Brain microvascular endothelial cell (primary cell): Measurements from ENCODE around the gene PCTP.

Experiments
- DNase-seq: peaks from one replicate; pipeline ENCODE4 v3.0.0-alpha.2; 2020
- H3K27ac ChIP-seq: fragments of 250-450 bp; sonication (Bioruptor Pico); 2 replicates; pipeline ENCODE4 v1.5.1; 2020; ENCODE audit warnings: mild to moderate bottlenecking, moderate library complexity
- H3K27me3 ChIP-seq: fragments of 250-450 bp; sonication (Bioruptor Pico); replicated peaks from 2 replicates; pipeline ENCODE4 v1.5.1; 2020; ENCODE audit warnings: mild to moderate bottlenecking
- H3K36me3 ChIP-seq: fragments of 250-450 bp; sonication (Bioruptor Pico); replicated peaks from 2 replicates; pipeline ENCODE4 v1.5.1; 2020; ENCODE audit warnings: mild to moderate bottlenecking
- H3K4me3 ChIP-seq: 2 replicates; pipeline ENCODE4 v1.5.1; 2011; ENCODE audit warnings: low read depth, mild to moderate bottlenecking, control low read depth, low read length, moderate library complexity
- CTCF ChIP-seq: IDR thresholded peaks from 2 replicates; pipeline ENCODE4 v1.5.1; 2011; ENCODE audit warnings: low read depth, mild to moderate bottlenecking, moderate library complexity, low read length, control low read depth, inconsistent platforms; ENCODE audit errors: missing control alignments
- in situ Hi-C: cut with HindIII; loops from 2 replicates; pipeline ENCODE4 v1.10.0; 2017; ENCODE audit warnings: low sequenced_read_pairs, low pct_ligation_motif_present

Gene PCTP

GRCh38 chr17:55729484-55729883, 21.4 kb upstream of the PCTP start:
- Histone ChIP-seq H3K4me3 (no peak overlapping the region), H3K27me3 (no peaks in the 10 kb centered on the region), H3K36me3 (no peaks in the 10 kb centered on the region), H3K27ac (no peak overlapping the region)
- TF ChIP-seq CTCF: no peak
- in situ Hi-C loops: no loop called here
- no peak for DNase-seq

GRCh38 chr17:55730380-55730779, 20.5 kb upstream of the PCTP start:
- no peaks in the 10 kb centered on the region for H3K27me3 ChIP-seq
- in situ Hi-C loops: no loop called here
- H3K27ac ChIP-seq: no peak overlapping the region
- no peaks in the 10 kb centered on the region for H3K36me3 ChIP-seq
- no peak for TF ChIP-seq CTCF
- no peak overlapping the region for H3K4me3 ChIP-seq
- DNase-seq: no peak

- no peak for DNase-seq
- in situ Hi-C loops: no loop called here
- Histone ChIP-seq H3K4me3 (no peak overlapping the region), H3K27me3 (no peaks in the 10 kb centered on the region), H3K27ac (no peak overlapping the region), H3K36me3 (no peaks in the 10 kb centered on the region)
- TF ChIP-seq CTCF: no peak
These were observed 20.0 kb upstream of the PCTP start for GRCh38 chr17:55730808-55731207.

GRCh38 chr17:55731586-55732250, 19.1 kb upstream of the PCTP start:
- Histone ChIP-seq H3K4me3 (peak overlapping the region; percentile 1), H3K27ac (no peak overlapping the region), H3K36me3 (no peaks in the 10 kb centered on the region), H3K27me3 (no peaks in the 10 kb centered on the region)
- no peak for DNase-seq
- no peak for TF ChIP-seq CTCF
- in situ Hi-C loops: no loop called here

GRCh38 chr17:55734128-55734781, 16.6 kb upstream of the PCTP start:
- in situ Hi-C loops: no loop called here
- no peak overlapping the region for H3K4me3 ChIP-seq
- H3K27me3 ChIP-seq: no peaks in the 10 kb centered on the region
- H3K27ac ChIP-seq: no peak overlapping the region
- no peak for TF ChIP-seq CTCF
- DNase-seq: no peak
- H3K36me3 ChIP-seq: no peaks in the 10 kb centered on the region
